ENCODE results near the gene PCDHGA1.
"Not testable (repeated sequence)": the region's sequence is repeated elsewhere in the genome, so short reads cannot be mapped to it uniquely, and the experiment has no call there.

PCDHGA1 gene

GRCh38 chr5:141349917-141350619, 19.8 kb downstream of the PCDHGA1 start, which contains the start of gene PCDHGB1:
Gene PCDHGB1 (plus strand): TSS chr5:141350099. CDS start chr5:141350261, 162 bp downstream.
- DNase-seq = no peak

GRCh38 chr5:141351591-141351990, 21.3 kb downstream of the PCDHGA1 start:
- DNase-seq = no peak

GRCh38 chr5:141354900-141355469, 24.7 kb downstream of the PCDHGA1 start, which contains the start of gene PCDHGA4:
Gene PCDHGA4 (plus strand): TSS chr5:141355021. CDS start chr5:141355108, 87 bp downstream.
- DNase-seq = no peak

- DNase-seq = no peak
Observed at GRCh38 chr5:141355641-141356040, 25.3 kb downstream of the PCDHGA1 start.

- DNase-seq = no peak
Observed at GRCh38 chr5:141356133-141356532, 25.8 kb downstream of the PCDHGA1 start.

GRCh38 chr5:141356950-141357349, 26.6 kb downstream of the PCDHGA1 start:
- DNase-seq = no peak

GRCh38 chr5:141359790-141360426, 29.6 kb downstream of the PCDHGA1 start, which contains the start of gene PCDHGB2:
Gene PCDHGB2 (plus strand): TSS chr5:141359994. CDS start chr5:141360136, 142 bp downstream.
- no peak for DNase-seq

- no peak for DNase-seq
Observed at GRCh38 chr5:141360685-141361084, 30.4 kb downstream of the PCDHGA1 start.

- DNase-seq = no peak
Observed at GRCh38 chr5:141362719-141363118, 32.4 kb downstream of the PCDHGA1 start.

GRCh38 chr5:141363952-141364660, 33.8 kb downstream of the PCDHGA1 start, which contains the start of gene PCDHGA5:
Gene PCDHGA5 (plus strand): TSS chr5:141364162. CDS start chr5:141364331, 169 bp downstream.
- DNase-seq = no peak

- no peak for DNase-seq
Observed at GRCh38 chr5:141366016-141366896, 35.9 kb downstream of the PCDHGA1 start.

GRCh38 chr5:141369994-141370848, 39.9 kb downstream of the PCDHGA1 start, which contains the start of gene PCDHGB3:
Gene PCDHGB3 (plus strand): TSS chr5:141370242. CDS start chr5:141370395, 153 bp downstream.
- peak; percentile 27 for DNase-seq

GRCh38 chr5:141371572-141372475, 41.5 kb downstream of the PCDHGA1 start:
- DNase-seq = no peak

GRCh38 chr5:141373673-141374317, 43.5 kb downstream of the PCDHGA1 start, which contains the start of gene PCDHGA6:
Gene PCDHGA6 (plus strand): TSS chr5:141373891. CDS start chr5:141374084, 193 bp downstream.
- DNase-seq = no peak

GRCh38 chr5:141374627-141375026, 44.3 kb downstream of the PCDHGA1 start:
- DNase-seq = no peak

- not testable (repeated sequence) for DNase-seq
Observed at GRCh38 chr5:141375444-141376155, 45.3 kb downstream of the PCDHGA1 start.

GRCh38 chr5:141382469-141383294, 52.4 kb downstream of the PCDHGA1 start, which contains the start of gene PCDHGA7:
Gene PCDHGA7 (plus strand): TSS chr5:141382742. CDS start chr5:141382900, 158 bp downstream.
- no peak for DNase-seq
